Osteoblast (primary cell): ENCODE results near the gene MRPS27. TPM values are rescaled to one million over a fixed set of nuclear protein-coding genes. Genes with fewer than 3 reads are reported as not detected.

Experiments used
- DNase-seq: peaks from one replicate; pipeline ENCODE4 v3.0.0; 2011; ENCODE audit warnings: low spot score, mixed read lengths; ENCODE audit not compliant: insufficient read length; ENCODE audit errors: missing footprints
- H2AFZ ChIP-seq: 2 replicates; pipeline ENCODE4 v1.6.0; 2011; ENCODE audit warnings: mild to moderate bottlenecking, low read length
- H3K27ac ChIP-seq: 2 replicates; pipeline ENCODE4 v1.5.1; 2011; ENCODE audit warnings: mild to moderate bottlenecking, low read depth, low read length, moderate library complexity
- H3K27me3 ChIP-seq: 2 replicates; pipeline ENCODE4 v1.6.0; 2012; ENCODE audit warnings: mild to moderate bottlenecking, control low read depth, inconsistent platforms, low read length, moderate library complexity; ENCODE audit not compliant: insufficient read depth
- H3K36me3 ChIP-seq: 2 replicates; pipeline ENCODE4 v1.5.1; 2011; ENCODE audit warnings: mild to moderate bottlenecking, low read length, control low read depth, moderate library complexity; ENCODE audit not compliant: insufficient read depth
- H3K4me1 ChIP-seq: 2 replicates; pipeline ENCODE4 v1.5.1; 2011; ENCODE audit warnings: mild to moderate bottlenecking, low read length, control low read depth, moderate library complexity; ENCODE audit not compliant: insufficient read depth
- H3K4me2 ChIP-seq: 2 replicates; pipeline ENCODE4 v1.6.0; 2011; ENCODE audit warnings: mild to moderate bottlenecking, low read length; ENCODE audit not compliant: insufficient read depth
- H3K4me3 ChIP-seq: fragments of 200-600 bp; sonication (generic); 3 replicates; pipeline ENCODE4 v1.5.1; 2012; ENCODE audit warnings: mild to moderate bottlenecking, low read length, inconsistent platforms; ENCODE audit not compliant: insufficient read depth
- H3K79me2 ChIP-seq: 2 replicates; pipeline ENCODE4 v1.6.0; 2012; ENCODE audit warnings: mild to moderate bottlenecking, low read length, control low read depth, inconsistent platforms; ENCODE audit not compliant: insufficient read depth
- H3K9me3 ChIP-seq: 2 replicates; pipeline ENCODE4 v1.5.1; 2011; ENCODE audit warnings: low read depth, low read length, control low read depth
- H4K20me1 ChIP-seq: 2 replicates; pipeline ENCODE4 v1.6.0; 2012; ENCODE audit warnings: mild to moderate bottlenecking, low read length, control low read depth; ENCODE audit not compliant: insufficient read depth
- CTCF ChIP-seq: IDR thresholded peaks from 2 replicates; pipeline ENCODE4 v1.5.1; 2011; ENCODE audit warnings: mild to moderate bottlenecking, low read depth, low read length, moderate library complexity; ENCODE audit errors: extremely low read depth
- total RNA-seq: library from RNA; depleted of rRNA; stranded (reverse); fragments of >200 nt; gene quantifications from 2 replicates; pipeline ENCODE4 v1.2.3, GENCODE V29; 2012

Gene MRPS27
- total RNA-seq, 1 donor = 106 TPM

GRCh38 chr5:72295539-72295938 lies 24.5 kb downstream of the MRPS27 start:
- H4K20me1 ChIP-seq = no peaks in the 10 kb centered on the region
- no peak overlapping the region for H3K4me2 ChIP-seq
- no peak overlapping the region for H2AFZ ChIP-seq
- peaks cover 11% of the 10 kb centered on the region for H3K36me3 ChIP-seq
- H3K9me3 ChIP-seq = no peaks in the 10 kb centered on the region
- no peak for TF ChIP-seq CTCF
- no peak overlapping the region for H3K27ac ChIP-seq
- H3K4me3 ChIP-seq = no peak overlapping the region
- H3K4me1 ChIP-seq = no peaks in the 10 kb centered on the region
- H3K79me2 ChIP-seq = peaks cover 21% of the 10 kb centered on the region
- DNase-seq = no peak
- no peaks in the 10 kb centered on the region for H3K27me3 ChIP-seq

- Histone ChIP-seq H3K4me3 (no peak overlapping the region), H3K79me2 (peaks cover 10% of the 10 kb centered on the region), H3K4me2 (no peak overlapping the region), H4K20me1 (no peaks in the 10 kb centered on the region), H3K4me1 (no peaks in the 10 kb centered on the region), H3K9me3 (no peaks in the 10 kb centered on the region), H2AFZ (no peak overlapping the region), H3K36me3 (peaks cover 12% of the 10 kb centered on the region), H3K27me3 (no peaks in the 10 kb centered on the region), H3K27ac (no peak overlapping the region)
- no peak for TF ChIP-seq CTCF
- no peak for DNase-seq
Measured at GRCh38 chr5:72294473-72294872, 25.6 kb downstream of the MRPS27 start.

- Histone ChIP-seq H3K27ac (no peak overlapping the region), H3K27me3 (no peaks in the 10 kb centered on the region), H4K20me1 (no peaks in the 10 kb centered on the region), H3K4me1 (no peaks in the 10 kb centered on the region), H2AFZ (no peak overlapping the region), H3K4me2 (no peak overlapping the region), H3K4me3 (no peak overlapping the region), H3K79me2 (peaks cover 2% of the 10 kb centered on the region), H3K36me3 (peaks cover 20% of the 10 kb centered on the region), H3K9me3 (no peaks in the 10 kb centered on the region)
- no peak for DNase-seq
- no peak for TF ChIP-seq CTCF
Measured at GRCh38 chr5:72293495-72294055, 26.5 kb downstream of the MRPS27 start.

GRCh38 chr5:72292411-72292810 lies 27.6 kb downstream of the MRPS27 start:
- no peak for DNase-seq
- Histone ChIP-seq H3K27ac (no peak overlapping the region), H3K79me2 (peaks cover 2% of the 10 kb centered on the region), H3K36me3 (peaks cover 21% of the 10 kb centered on the region), H3K27me3 (no peaks in the 10 kb centered on the region), H3K4me3 (no peak overlapping the region), H4K20me1 (no peaks in the 10 kb centered on the region), H3K4me2 (no peak overlapping the region), H3K9me3 (no peaks in the 10 kb centered on the region), H3K4me1 (no peaks in the 10 kb centered on the region), H2AFZ (no peak overlapping the region)
- TF ChIP-seq CTCF = no peak
